Keratinocyte (primary cell): ENCODE data around the gene ANKMY1. TPM values are rescaled to one million over a fixed set of nuclear protein-coding genes. Genes with fewer than 3 reads are reported as not detected.

Source experiments
- DNase-seq: peaks from one replicate; pipeline ENCODE4 v3.0.0-alpha.2; 2011; ENCODE audit warnings: low read depth, missing footprints, low spot score
- FAIRE-seq: peaks from 2 replicates; lab custom pipeline; 2011; peaks lifted over from hg19 to GRCh38; lab: Jason Lieb, UNC
- H2AFZ ChIP-seq: 2 replicates; pipeline ENCODE4 v1.6.0; 2012; ENCODE audit warnings: low read length, control low read depth, inconsistent platforms; ENCODE audit not compliant: control insufficient read depth
- H3K27ac ChIP-seq: 2 replicates; pipeline ENCODE4 v1.5.1; 2011; ENCODE audit warnings: low read length; ENCODE audit not compliant: control insufficient read depth, insufficient read depth
- H3K27me3 ChIP-seq: 3 replicates; pipeline ENCODE4 v1.6.0; 2011; ENCODE audit warnings: low read length; ENCODE audit not compliant: control insufficient read depth, insufficient read depth; ENCODE audit errors: extremely low read depth
- H3K36me3 ChIP-seq, 2 experiments: 2 replicates in 1 of 2; 3 replicates in 1 of 2; pipeline ENCODE4 v1.5.1; 2011; ENCODE audit warnings: low read length in 2 of 2, mild to moderate bottlenecking in 1 of 2; ENCODE audit not compliant: control insufficient read depth in 2 of 2, insufficient read depth in 2 of 2; ENCODE audit errors: extremely low read depth in 1 of 2
- H3K4me1 ChIP-seq: 3 replicates; pipeline ENCODE4 v1.5.1; 2011; ENCODE audit warnings: low read length; ENCODE audit not compliant: control insufficient read depth, insufficient read depth; ENCODE audit errors: extremely low read depth
- H3K4me2 ChIP-seq: 3 replicates; pipeline ENCODE4 v1.6.0; 2011; ENCODE audit warnings: low read depth, low read length; ENCODE audit not compliant: control insufficient read depth, insufficient read depth; ENCODE audit errors: extremely low read depth
- H3K4me3 ChIP-seq, 3 experiments: fragments of 200-600 bp in 1 of 3; sonication (generic) in 1 of 3; 2 replicates in 2 of 3; 3 replicates in 1 of 3; pipeline ENCODE4 v1.5.1; 2011 to 2016; ENCODE audit warnings: low read length in 3 of 3, mild to moderate bottlenecking in 3 of 3, control low read depth in 2 of 3, inconsistent platforms in 1 of 3, low read depth in 1 of 3, mixed read lengths in 1 of 3, mixed run types in 1 of 3, moderate library complexity in 1 of 3; ENCODE audit not compliant: control insufficient read depth in 2 of 3, insufficient read depth in 2 of 3; ENCODE audit errors: extremely low read depth in 1 of 3
- H3K79me2 ChIP-seq: 2 replicates; pipeline ENCODE4 v1.6.0; 2012; ENCODE audit warnings: low read length; ENCODE audit not compliant: control insufficient read depth, insufficient read depth
- H3K9ac ChIP-seq: 3 replicates; pipeline ENCODE4 v1.6.0; 2011; ENCODE audit warnings: low read length; ENCODE audit not compliant: control insufficient read depth, insufficient read depth; ENCODE audit errors: extremely low read depth
- H3K9me1 ChIP-seq: 3 replicates; pipeline ENCODE4 v1.6.0; 2011; ENCODE audit warnings: low read length; ENCODE audit not compliant: control insufficient read depth, insufficient read depth; ENCODE audit errors: extremely low read depth
- H3K9me3 ChIP-seq: 2 replicates; pipeline ENCODE4 v1.5.1; 2012; ENCODE audit warnings: low read depth, low read length; ENCODE audit not compliant: control insufficient read depth
- H4K20me1 ChIP-seq: 3 replicates; pipeline ENCODE4 v1.6.0; 2011; ENCODE audit warnings: low read length; ENCODE audit not compliant: control insufficient read depth, insufficient read depth; ENCODE audit errors: extremely low read depth
- CTCF ChIP-seq, 3 experiments: IDR thresholded peaks in 1 of 3; conservative IDR thresholded peaks in 1 of 3; optimal IDR thresholded peaks in 1 of 3; 2 replicates in 2 of 3; 3 replicates in 1 of 3; pipeline versions ENCODE3 to v1.5.1; 2011; ENCODE audit warnings: low read length in 3 of 3, mild to moderate bottlenecking in 3 of 3, moderate library complexity in 2 of 3, control low read depth in 1 of 3, inconsistent platforms in 1 of 3; ENCODE audit not compliant: insufficient read depth in 2 of 3; ENCODE audit errors: extremely low read depth in 1 of 3
- EZH2 ChIP-seq: IDR thresholded peaks from one replicate; pipeline ENCODE4 v1.6.1; 2012; ENCODE audit warnings: inconsistent platforms, mild to moderate bottlenecking, low read length, moderate library complexity
- dilution Hi-C: fragments of 300-500 bp; cut with MboI; formaldehyde crosslinking; loops from one replicate; pipeline ENCODE4 v1.7.0; 2020; ENCODE audit warnings: low sequenced_read_pairs; ENCODE audit not compliant: extremely low pct_ligation_motif_present
- polyA plus RNA-seq, 5 experiments: library from polyadenylated mRNA; depleted of rRNA in 3 of 5; stranded (reverse) in 3 of 5; stranded (forward) in 1 of 5; unstranded in 1 of 5; fragments of >200 nt; gene quantifications; 1 replicate in 1 of 5; 2 replicates in 3 of 5; 3 replicates in 1 of 5; pipeline versions ENCODE4 v1.2.1 to v1.2.3, GENCODE V29; 2011 to 2012; ENCODE audit warnings: missing spikeins in 2 of 5, low read depth in 1 of 5, low replicate concordance in 1 of 5

Gene ANKMY1
- polyA plus RNA-seq, 1 donor (not counting 4 experiments of a cell fraction or from before 2014, with no cell fraction given), result 3.3 TPM

DNA sequence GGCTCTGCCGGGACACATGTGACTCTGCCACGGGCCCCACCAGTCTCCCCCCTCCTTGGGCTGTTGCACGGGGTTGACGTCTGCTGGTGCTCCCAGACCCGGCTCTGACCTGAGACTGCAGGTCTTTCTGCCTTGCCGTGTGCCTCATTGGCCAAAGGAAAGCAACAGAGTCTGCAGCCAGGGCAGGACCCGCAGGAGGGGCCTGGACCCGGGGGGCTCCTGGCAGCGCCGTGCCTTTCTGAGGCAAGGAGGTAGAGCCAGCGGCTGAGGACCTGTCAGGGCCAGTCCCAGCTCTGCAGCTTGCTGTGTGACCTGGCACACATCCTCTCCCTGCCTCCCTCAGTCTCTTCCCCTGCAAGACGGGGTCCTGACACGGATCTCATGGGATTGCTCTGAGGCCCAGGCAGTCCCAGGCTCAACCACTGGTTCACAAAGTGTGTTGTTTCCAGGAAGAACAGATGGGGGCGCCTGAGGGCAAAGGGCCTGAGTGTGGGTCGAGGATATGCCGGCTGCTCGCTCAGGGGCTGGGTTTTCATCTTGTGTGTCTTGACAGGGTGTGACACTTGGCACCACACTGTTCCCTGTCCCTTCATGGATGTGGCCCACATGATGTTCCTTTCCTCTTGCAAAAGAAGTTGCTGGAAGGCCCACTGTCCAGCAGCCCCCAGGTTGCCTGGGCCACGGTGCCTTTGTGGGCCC is 37.7 kb upstream of the ANKMY1 start:
- Histone ChIP-seq H3K36me3 (peaks cover 14 to 19% of the 10 kb centered on the region in 2 experiments), H3K9me1 (no peaks in the 10 kb centered on the region), H3K27ac (no peak overlapping the region), H3K4me3 (no peak overlapping the region), H3K4me2 (no peak overlapping the region), H3K9ac (no peak overlapping the region), H3K4me1 (no peaks in the 10 kb centered on the region), H4K20me1 (peaks cover 14% of the 10 kb centered on the region), H3K27me3 (no peaks in the 10 kb centered on the region), H2AFZ (no peak overlapping the region), H3K9me3 (no peaks in the 10 kb centered on the region), H3K79me2 (peaks cover 14% of the 10 kb centered on the region)
- dilution Hi-C loops, result no loop called here
- DNase-seq, result no peak
- FAIRE-seq, result no peak
- TF ChIP-seq EZH2, result no peak
- TF ChIP-seq CTCF (optimal IDR thresholded peaks at IDR 0.05 in 1 of 3, IDR thresholded peaks at IDR 0.05 in 1 of 3, conservative IDR thresholded peaks at IDR 0.05 in 1 of 3; ENCODE audit: extremely low read depth in 1 of 3, insufficient read depth in 2 of 3, low read length in 3 of 3), result peak; percentile 10 to 30 (median 18)

DNA sequence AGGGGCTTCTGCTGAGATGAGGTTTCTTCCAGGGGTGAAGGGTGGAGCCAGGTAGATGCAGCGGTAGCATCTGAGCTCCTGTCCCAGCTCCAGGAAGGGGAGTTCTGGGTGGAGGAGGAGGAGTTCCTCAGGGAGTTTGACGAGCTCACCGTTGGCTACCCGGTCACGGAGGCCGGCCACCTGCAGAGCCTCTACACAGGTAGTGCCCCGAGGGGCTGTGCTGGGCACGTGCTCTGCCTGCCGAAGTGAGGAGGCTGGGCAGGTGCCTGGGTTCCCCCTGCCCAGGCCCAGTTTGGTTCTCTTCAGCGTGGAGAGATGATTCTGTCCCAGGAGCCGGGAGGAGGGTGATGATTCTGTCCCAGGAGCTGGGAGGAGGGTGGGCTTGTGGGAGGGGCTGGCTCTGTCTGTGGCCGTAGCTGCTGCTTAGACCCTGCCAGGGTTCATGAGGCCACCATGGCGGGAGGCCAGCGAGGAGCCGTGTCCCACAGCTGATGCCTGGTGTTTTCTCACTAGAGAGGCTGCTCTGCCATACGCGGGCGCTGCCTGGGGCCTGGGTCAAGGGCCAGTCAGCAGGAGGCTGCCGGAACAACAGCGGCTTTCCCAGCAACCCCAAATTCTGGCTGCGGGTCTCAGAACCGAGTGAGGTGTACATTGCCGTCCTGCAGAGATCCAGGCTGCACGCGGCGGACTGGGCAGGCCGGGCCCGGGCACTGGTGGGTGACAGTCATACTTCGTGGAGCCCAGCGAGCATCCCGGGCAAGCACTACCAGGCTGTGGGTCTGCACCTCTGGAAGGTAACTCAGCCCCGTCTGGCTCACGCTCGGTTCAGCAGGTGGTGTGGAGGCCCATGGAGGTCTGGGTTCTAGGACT is 37.0 kb upstream of the ANKMY1 start:
- Histone ChIP-seq H3K4me1 (no peaks in the 10 kb centered on the region), H3K36me3 (peaks cover 14 to 23% of the 10 kb centered on the region in 2 experiments), H3K4me3 (no peak overlapping the region), H3K4me2 (no peak overlapping the region), H3K27me3 (no peaks in the 10 kb centered on the region), H2AFZ (no peak overlapping the region), H3K9me1 (no peaks in the 10 kb centered on the region), H3K27ac (no peak overlapping the region), H3K9me3 (no peaks in the 10 kb centered on the region), H3K79me2 (peaks cover 22% of the 10 kb centered on the region), H3K9ac (no peak overlapping the region), H4K20me1 (peaks cover 14% of the 10 kb centered on the region)
- dilution Hi-C loops, result no loop called here
- TF ChIP-seq CTCF (optimal IDR thresholded peaks at IDR 0.05 in 1 of 3, IDR thresholded peaks at IDR 0.05 in 1 of 3, conservative IDR thresholded peaks at IDR 0.05 in 1 of 3; ENCODE audit: extremely low read depth in 1 of 3, insufficient read depth in 2 of 3, low read length in 3 of 3) (no peak), EZH2 (no peak)
- DNase-seq (no peak), FAIRE-seq (no peak)
